ENCODE data around the gene LBH. TPM values are rescaled to one million over a fixed set of nuclear protein-coding genes. Genes with fewer than 3 reads are reported as not detected.

The LBH gene
- total RNA-seq, 1 experiment from 2014 or later: 159 TPM

DNA sequence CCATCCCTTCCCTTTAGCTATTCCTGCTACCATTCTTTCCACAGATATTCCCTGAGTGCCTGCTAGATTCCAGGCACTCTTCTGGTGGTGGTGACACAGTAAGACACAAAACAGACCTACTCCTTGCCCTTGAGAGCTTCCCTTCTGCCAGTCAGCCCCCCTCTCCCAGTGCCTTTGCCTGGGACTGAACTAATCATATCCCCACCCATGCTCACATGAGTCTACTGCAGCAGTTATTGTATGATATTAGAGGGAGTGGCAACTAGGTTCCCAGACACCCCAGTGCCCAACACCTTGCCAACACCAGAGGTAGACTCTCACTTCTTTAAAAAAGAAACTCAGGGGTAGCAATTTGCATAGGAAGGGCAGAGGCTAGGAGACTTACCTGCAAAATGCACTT is 7.2 kb upstream of the LBH start:
- intact Hi-C loops (cut with micrococcal nuclease; ENCODE audit: unreplicated experiment): no loop called here
- H3K4me1 ChIP-seq: peaks cover 44% of the 10 kb centered on the region
- no peaks in the 10 kb centered on the region for H3K36me3 ChIP-seq (ENCODE audit: control insufficient read depth, insufficient read depth, low read length)
- H3K36me3 Mint-ChIP-seq (ENCODE audit: insufficient read depth, unreplicated experiment): peaks cover 2% of the 10 kb centered on the region
- CTCF ChIA-PET: no interaction called here
- no TSS peak for BruUV-seq (replicated peaks)
- no peaks in the 10 kb centered on the region for H3K9me3 Mint-ChIP-seq (ENCODE audit: unreplicated experiment)
- no peak overlapping the region for H3K27ac Mint-ChIP-seq (ENCODE audit: unreplicated experiment)
- DNase-seq: no peak
- POLR2A ChIA-PET: no interaction called here
- no peaks in the 10 kb centered on the region for H3K27me3 Mint-ChIP-seq (ENCODE audit: insufficient read depth, unreplicated experiment)
- H3K4me1 Mint-ChIP-seq (ENCODE audit: low read depth, unreplicated experiment): peaks cover 45% of the 10 kb centered on the region
- TF ChIP-seq, protein P1, sequence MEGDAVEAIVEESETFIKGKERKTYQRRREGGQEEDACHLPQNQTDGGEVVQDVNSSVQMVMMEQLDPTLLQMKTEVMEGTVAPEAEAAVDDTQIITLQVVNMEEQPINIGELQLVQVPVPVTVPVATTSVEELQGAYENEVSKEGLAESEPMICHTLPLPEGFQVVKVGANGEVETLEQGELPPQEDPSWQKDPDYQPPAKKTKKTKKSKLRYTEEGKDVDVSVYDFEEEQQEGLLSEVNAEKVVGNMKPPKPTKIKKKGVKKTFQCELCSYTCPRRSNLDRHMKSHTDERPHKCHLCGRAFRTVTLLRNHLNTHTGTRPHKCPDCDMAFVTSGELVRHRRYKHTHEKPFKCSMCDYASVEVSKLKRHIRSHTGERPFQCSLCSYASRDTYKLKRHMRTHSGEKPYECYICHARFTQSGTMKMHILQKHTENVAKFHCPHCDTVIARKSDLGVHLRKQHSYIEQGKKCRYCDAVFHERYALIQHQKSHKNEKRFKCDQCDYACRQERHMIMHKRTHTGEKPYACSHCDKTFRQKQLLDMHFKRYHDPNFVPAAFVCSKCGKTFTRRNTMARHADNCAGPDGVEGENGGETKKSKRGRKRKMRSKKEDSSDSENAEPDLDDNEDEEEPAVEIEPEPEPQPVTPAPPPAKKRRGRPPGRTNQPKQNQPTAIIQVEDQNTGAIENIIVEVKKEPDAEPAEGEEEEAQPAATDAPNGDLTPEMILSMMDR (IDR thresholded peaks at IDR 0.05; ENCODE audit: insufficient read depth in 1 of 2, low read depth in 1 of 2, low read length in 1 of 2, severe bottlenecking in 1 of 2, unreplicated experiment in 1 of 2): no peak
- no peak overlapping the region for H3K4me3 ChIP-seq (ENCODE audit: low read depth, low read length)
- no peaks in the 10 kb centered on the region for H3K27me3 ChIP-seq (replicated peaks; ENCODE audit: control insufficient read depth, insufficient read depth, low read length)
- H3K4me3 Mint-ChIP-seq (ENCODE audit: unreplicated experiment): no peak overlapping the region
- no peaks in the 10 kb centered on the region for H3K9me3 ChIP-seq

DNA sequence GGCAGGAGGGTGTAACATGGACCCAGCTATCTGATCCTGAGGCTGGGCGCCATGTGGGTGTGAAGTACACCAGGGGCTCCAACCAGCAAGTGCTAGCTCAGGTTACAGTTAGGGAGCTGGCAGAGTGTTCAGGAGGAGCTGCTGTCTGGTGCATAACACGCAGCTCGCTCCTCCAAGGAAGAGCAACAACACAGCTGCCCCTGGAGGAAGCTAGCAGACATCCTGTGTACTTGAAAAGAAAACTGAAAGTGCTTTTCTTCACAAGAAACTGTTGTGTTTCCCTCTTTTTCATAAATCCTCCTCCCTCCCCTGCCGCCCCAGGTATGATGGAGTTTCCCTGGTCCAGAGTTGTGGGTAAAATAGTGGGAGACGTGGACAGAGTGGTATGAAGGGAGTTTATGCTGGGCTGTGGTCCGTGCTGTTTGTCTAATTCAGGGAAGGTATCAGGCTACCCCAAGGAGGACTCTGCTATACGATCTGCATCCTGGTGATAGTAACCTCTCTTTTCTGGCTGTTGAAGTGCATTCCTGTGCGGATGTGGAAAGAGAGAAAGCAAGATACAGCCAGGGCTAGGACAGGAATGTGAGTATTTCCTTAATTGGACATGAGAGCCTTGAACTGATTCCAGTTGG is 6.1 kb upstream of the LBH start:
- Mint-ChIP-seq H3K36me3 (ENCODE audit: insufficient read depth, unreplicated experiment) (peaks cover under 1% of the 10 kb centered on the region), H3K4me3 (ENCODE audit: unreplicated experiment) (no peak overlapping the region), H3K4me1 (ENCODE audit: low read depth, unreplicated experiment) (peaks cover 44% of the 10 kb centered on the region), H3K9me3 (ENCODE audit: unreplicated experiment) (no peaks in the 10 kb centered on the region), H3K27ac (ENCODE audit: unreplicated experiment) (peak overlapping the region; percentile 68), H3K27me3 (ENCODE audit: insufficient read depth, unreplicated experiment) (no peaks in the 10 kb centered on the region)
- TF ChIP-seq, protein P1 (IDR thresholded peaks at IDR 0.05; ENCODE audit: insufficient read depth in 1 of 2, low read depth in 1 of 2, low read length in 1 of 2, severe bottlenecking in 1 of 2, unreplicated experiment in 1 of 2): no peak
- intact Hi-C loops (cut with micrococcal nuclease; ENCODE audit: unreplicated experiment): no loop called here
- Histone ChIP-seq H3K9me3 (no peaks in the 10 kb centered on the region), H3K4me1 (peaks cover 33% of the 10 kb centered on the region), H3K27me3 (replicated peaks; ENCODE audit: control insufficient read depth, insufficient read depth, low read length) (no peaks in the 10 kb centered on the region), H3K4me3 (ENCODE audit: low read depth, low read length) (no peak overlapping the region), H3K36me3 (ENCODE audit: control insufficient read depth, insufficient read depth, low read length) (no peaks in the 10 kb centered on the region)
- no peak for DNase-seq
- no TSS peak for BruUV-seq (replicated peaks)
- POLR2A ChIA-PET: no interaction called here
- CTCF ChIA-PET: no interaction called here

DNA sequence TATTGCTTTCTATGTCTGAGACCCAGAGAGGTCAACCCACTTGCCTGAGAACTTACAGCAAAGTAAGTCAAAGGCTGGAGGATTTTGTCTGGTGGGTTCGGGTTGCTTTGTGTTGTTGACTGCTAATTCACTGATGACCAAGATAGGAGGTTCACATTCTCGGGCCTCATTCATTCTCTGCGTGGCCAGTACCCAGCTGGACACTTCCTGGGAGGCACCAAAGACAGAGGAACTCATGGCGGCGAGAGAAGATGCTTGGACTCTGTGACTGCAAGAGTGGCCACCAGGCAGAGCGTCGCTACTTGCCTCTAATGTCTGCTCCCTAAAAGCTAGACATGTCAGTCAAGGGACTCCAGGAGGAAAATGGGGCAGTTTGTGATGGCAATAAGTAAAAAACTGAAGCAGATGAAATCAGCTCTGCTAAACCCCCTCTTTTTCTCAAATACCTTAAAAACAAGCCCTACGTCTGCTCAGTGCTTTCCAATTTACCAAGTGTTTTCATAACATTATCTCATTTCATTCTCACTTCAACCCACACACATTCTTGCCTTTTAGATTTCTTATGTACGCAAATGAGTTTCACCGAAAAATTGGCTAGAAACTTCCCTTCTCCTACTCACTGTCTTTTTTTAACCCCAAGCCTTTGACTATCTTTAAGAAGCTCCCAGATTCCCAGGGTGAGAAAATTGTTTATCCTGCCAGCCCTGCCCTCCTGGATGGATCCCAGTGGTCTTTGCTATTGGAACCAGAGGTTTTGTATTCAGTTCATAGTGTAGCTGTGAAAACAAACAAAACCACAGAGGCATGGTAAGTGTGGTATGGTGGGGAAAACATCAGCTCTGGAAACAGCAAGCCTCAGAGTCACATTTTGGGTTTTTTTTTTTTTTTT is 4.9 kb upstream of the LBH start:
- no peak overlapping the region for H3K4me3 Mint-ChIP-seq (ENCODE audit: unreplicated experiment)
- H3K36me3 Mint-ChIP-seq (ENCODE audit: insufficient read depth, unreplicated experiment): peaks cover 10% of the 10 kb centered on the region
- POLR2A ChIA-PET: interaction anchor here (1.2 kb wide), 1 partner anchor 8 kb away, joined by 4 read pairs; no protein-coding TSS in a partner anchor
- peaks cover 41% of the 10 kb centered on the region for H3K4me1 Mint-ChIP-seq (ENCODE audit: low read depth, unreplicated experiment)
- TF ChIP-seq, protein P1 (IDR thresholded peaks at IDR 0.05; ENCODE audit: insufficient read depth in 1 of 2, low read depth in 1 of 2, low read length in 1 of 2, severe bottlenecking in 1 of 2, unreplicated experiment in 1 of 2): no peak
- intact Hi-C loops (cut with micrococcal nuclease; ENCODE audit: unreplicated experiment): no loop called here
- CTCF ChIA-PET: interaction anchor here (0.8 kb wide), 1 partner anchor 18 kb away, joined by 3 read pairs; no protein-coding TSS in a partner anchor
- no TSS peak for BruUV-seq (replicated peaks)
- H3K27me3 Mint-ChIP-seq (ENCODE audit: insufficient read depth, unreplicated experiment): no peaks in the 10 kb centered on the region
- H3K27ac Mint-ChIP-seq (ENCODE audit: unreplicated experiment): peak overlapping the region; percentile 68
- DNase-seq: no peak
- Histone ChIP-seq H3K36me3 (ENCODE audit: control insufficient read depth, insufficient read depth, low read length) (no peaks in the 10 kb centered on the region), H3K4me3 (ENCODE audit: low read depth, low read length) (no peak overlapping the region), H3K27me3 (replicated peaks; ENCODE audit: control insufficient read depth, insufficient read depth, low read length) (no peaks in the 10 kb centered on the region), H3K4me1 (peaks cover 29% of the 10 kb centered on the region), H3K9me3 (no peaks in the 10 kb centered on the region)
- no peaks in the 10 kb centered on the region for H3K9me3 Mint-ChIP-seq (ENCODE audit: unreplicated experiment)

Measured in Caco-2 (cell line).